Type B pancreatic cell (in vitro differentiated cells): ENCODE results near the gene ADAMTS19. TPM values are rescaled to one million over a fixed set of nuclear protein-coding genes. Genes with fewer than 3 reads are reported as not detected.

Source experiments
- DNase-seq: peaks from one replicate; pipeline ENCODE4 v3.0.0; 2021; ENCODE audit warnings: mixed read lengths; ENCODE audit not compliant: unreplicated experiment; ENCODE audit errors: extremely low spot score
- H3K27ac Mint-ChIP-seq: 2 replicates; pipeline ENCODE4 v1.8.0; 2021; ENCODE audit warnings: mild to moderate bottlenecking, mixed read lengths
- H3K27me3 Mint-ChIP-seq: 2 replicates; pipeline ENCODE4 v1.8.0; 2021; ENCODE audit warnings: mixed read lengths
- H3K36me3 Mint-ChIP-seq: 2 replicates; pipeline ENCODE4 v1.8.0; 2021; ENCODE audit warnings: mixed read lengths
- H3K4me1 Mint-ChIP-seq: one replicate; pipeline ENCODE4 v1.8.0; 2021; ENCODE audit warnings: mixed read lengths; ENCODE audit not compliant: unreplicated experiment
- H3K4me3 Mint-ChIP-seq: 2 replicates; pipeline ENCODE4 v1.8.0; 2021; ENCODE audit warnings: mild to moderate bottlenecking, mixed read lengths
- H3K9me3 Mint-ChIP-seq: 2 replicates; pipeline ENCODE4 v1.8.0; 2021; ENCODE audit warnings: mixed read lengths
- total RNA-seq: library from RNA; stranded (reverse); gene quantifications from 2 replicates; pipeline ENCODE4 v1.2.1, GENCODE V29; 2021; ENCODE audit warnings: low replicate concordance
- TF ChIP-seq, protein P1 (sequence below): fragments of 200-600 bp; sonication (generic); conservative IDR thresholded peaks from 2 replicates; pipeline ENCODE4 v1.5.0; 2021; ENCODE audit warnings: antibody characterized with exemption, mild to moderate bottlenecking

Gene ADAMTS19
- total RNA-seq, 1 donor from 2014 or later = 12.7 TPM

DNA sequence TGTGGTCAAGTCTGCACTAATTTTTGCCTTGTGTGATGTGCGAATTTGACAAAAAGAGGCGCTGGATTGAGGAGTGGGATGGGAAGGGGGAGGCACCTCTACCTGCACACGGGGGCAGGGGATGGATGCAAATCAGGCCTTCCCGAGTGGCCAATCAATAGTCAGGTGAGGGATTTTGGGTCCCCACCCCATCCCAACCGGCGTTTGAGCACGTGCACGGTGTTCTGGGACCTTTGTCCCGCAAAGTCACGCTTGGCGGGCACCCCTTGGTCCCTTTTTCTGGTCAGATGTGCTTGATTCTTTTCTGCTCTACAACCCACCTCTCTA, 685 bp upstream of the ADAMTS19 start:
- peak overlapping the region; percentile 49 for H3K27ac Mint-ChIP-seq
- no peaks in the 10 kb centered on the region for H3K9me3 Mint-ChIP-seq
- peaks cover 22% of the 10 kb centered on the region for H3K4me1 Mint-ChIP-seq
- peak overlapping the region; percentile 87 for H3K4me3 Mint-ChIP-seq
- H3K27me3 Mint-ChIP-seq = peaks cover 20% of the 10 kb centered on the region
- TF ChIP-seq, protein P1, sequence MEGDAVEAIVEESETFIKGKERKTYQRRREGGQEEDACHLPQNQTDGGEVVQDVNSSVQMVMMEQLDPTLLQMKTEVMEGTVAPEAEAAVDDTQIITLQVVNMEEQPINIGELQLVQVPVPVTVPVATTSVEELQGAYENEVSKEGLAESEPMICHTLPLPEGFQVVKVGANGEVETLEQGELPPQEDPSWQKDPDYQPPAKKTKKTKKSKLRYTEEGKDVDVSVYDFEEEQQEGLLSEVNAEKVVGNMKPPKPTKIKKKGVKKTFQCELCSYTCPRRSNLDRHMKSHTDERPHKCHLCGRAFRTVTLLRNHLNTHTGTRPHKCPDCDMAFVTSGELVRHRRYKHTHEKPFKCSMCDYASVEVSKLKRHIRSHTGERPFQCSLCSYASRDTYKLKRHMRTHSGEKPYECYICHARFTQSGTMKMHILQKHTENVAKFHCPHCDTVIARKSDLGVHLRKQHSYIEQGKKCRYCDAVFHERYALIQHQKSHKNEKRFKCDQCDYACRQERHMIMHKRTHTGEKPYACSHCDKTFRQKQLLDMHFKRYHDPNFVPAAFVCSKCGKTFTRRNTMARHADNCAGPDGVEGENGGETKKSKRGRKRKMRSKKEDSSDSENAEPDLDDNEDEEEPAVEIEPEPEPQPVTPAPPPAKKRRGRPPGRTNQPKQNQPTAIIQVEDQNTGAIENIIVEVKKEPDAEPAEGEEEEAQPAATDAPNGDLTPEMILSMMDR = no peak
- H3K36me3 Mint-ChIP-seq = no peaks in the 10 kb centered on the region
- DNase-seq = peak; percentile 63

DNA sequence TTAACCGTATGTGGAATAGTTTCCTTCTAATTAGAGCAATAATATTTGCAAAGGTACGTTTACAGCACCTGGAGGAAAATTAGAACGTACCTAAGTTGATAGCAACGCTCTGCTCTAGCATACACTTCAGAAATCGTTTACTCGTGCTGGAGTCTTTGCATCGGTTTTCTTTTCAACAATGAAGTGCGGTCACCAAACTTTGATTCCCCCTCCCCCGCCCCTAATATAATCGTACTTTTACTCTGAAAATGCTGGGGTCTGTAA, 506 bp downstream of the ADAMTS19 start:
- no peaks in the 10 kb centered on the region for H3K36me3 Mint-ChIP-seq
- TF ChIP-seq, protein P1 = no peak
- H3K4me1 Mint-ChIP-seq = peaks cover 22% of the 10 kb centered on the region
- peak overlapping the region; percentile 99 for H3K4me3 Mint-ChIP-seq
- H3K27ac Mint-ChIP-seq = peak overlapping the region; percentile 87
- peaks cover 20% of the 10 kb centered on the region for H3K27me3 Mint-ChIP-seq
- DNase-seq = no peak
- H3K9me3 Mint-ChIP-seq = no peaks in the 10 kb centered on the region

DNA sequence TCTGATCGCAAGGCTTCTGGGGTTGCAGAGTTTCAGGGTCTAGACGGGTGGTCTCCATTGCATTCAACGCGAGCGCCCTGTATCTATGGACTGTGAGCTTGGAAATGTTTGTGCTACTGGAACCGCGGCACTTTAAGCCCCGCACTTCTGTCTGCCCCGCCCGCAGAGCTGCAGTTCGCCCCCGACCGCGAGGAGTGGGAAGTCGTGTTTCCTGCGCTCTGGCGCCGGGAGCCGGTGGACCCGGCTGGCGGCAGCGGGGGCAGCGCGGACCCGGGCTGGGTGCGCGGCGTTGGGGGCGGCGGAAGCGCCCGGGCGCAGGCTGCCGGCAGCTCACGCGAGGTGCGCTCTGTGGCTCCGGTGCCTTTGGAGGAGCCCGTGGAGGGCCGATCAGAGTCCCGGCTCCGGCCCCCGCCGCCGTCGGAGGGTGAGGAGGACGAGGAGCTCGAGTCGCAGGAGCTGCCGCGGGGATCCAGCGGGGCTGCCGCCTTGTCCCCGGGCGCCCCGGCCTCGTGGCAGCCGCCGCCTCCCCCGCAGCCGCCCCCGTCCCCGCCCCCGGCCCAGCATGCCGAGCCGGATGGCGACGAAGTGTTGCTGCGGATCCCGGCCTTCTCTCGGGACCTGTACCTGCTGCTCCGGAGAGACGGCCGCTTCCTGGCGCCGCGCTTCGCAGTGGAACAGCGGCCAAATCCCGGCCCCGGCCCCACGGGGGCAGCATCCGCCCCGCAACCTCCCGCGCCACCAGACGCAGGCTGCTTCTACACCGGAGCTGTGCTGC, 1.0 kb downstream of the ADAMTS19 start:
- TF ChIP-seq, protein P1 = peak; percentile 65
- Mint-ChIP-seq H3K4me1 (peaks cover 22% of the 10 kb centered on the region), H3K4me3 (peak overlapping the region; percentile 99), H3K36me3 (no peaks in the 10 kb centered on the region), H3K27ac (peak overlapping the region; percentile 87), H3K9me3 (no peaks in the 10 kb centered on the region), H3K27me3 (peaks cover 20% of the 10 kb centered on the region)
- peak; percentile 79 for DNase-seq

- Mint-ChIP-seq H3K4me3 (peak overlapping the region; percentile 91), H3K36me3 (no peaks in the 10 kb centered on the region), H3K9me3 (no peaks in the 10 kb centered on the region), H3K27ac (peak overlapping the region; percentile 40), H3K4me1 (peaks cover 18% of the 10 kb centered on the region), H3K27me3 (peaks cover 20% of the 10 kb centered on the region)
- DNase-seq = no peak
- TF ChIP-seq, protein P1 = no peak
Observed at GRCh38 chr5:129461711-129462332, 1.7 kb downstream of the ADAMTS19 start.

DNA sequence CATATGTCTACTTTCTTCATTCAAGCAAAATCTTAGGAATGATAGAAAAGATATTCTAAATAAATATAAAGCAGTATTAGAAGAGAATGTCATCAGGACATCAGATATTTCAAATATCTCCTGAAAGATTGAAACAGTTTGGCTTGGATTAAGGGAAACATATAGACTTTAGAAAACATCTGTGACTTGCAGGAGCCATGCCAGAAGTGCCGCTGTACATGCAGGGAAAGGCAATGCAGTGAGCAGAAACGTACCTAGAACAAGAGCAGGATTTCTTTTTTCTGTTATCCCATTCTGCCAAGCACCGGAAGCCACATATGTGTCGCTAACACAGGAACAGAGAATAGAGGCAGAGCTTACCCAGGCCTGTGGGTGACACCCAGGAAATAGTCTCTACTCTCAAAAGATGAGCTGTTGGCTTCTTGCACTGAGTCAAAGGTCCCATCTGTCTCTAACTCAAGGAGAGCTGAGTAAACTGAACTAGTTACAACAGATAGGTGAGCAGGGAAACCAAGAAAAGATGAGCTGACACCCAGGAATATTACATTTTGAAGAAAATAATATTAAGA, 5.8 kb downstream of the ADAMTS19 start:
- no peaks in the 10 kb centered on the region for H3K9me3 Mint-ChIP-seq
- TF ChIP-seq, protein P1 = no peak

More for the DNA sequence above, 5.8 kb downstream of the ADAMTS19 start:
- Mint-ChIP-seq H3K4me1 (peaks cover 5% of the 10 kb centered on the region), H3K27me3 (peaks cover 6% of the 10 kb centered on the region), H3K27ac (no peak overlapping the region), H3K4me3 (no peak overlapping the region), H3K36me3 (no peaks in the 10 kb centered on the region)
- no peak for DNase-seq
